HepG2 (cell line): ENCODE results near the gene SNRPD3. TPM values are rescaled to one million over a fixed set of nuclear protein-coding genes. Genes with fewer than 3 reads are reported as not detected.
A peak's percentile ranks its signal among the peaks of the same experiment; 100 is the strongest.

ENCODE experiments used
- AGO2 ChIP-seq: fragments of 200-400 bp; formaldehyde crosslinking; optimal IDR thresholded peaks from 2 replicates; pipeline ENCODE3; 2017; ENCODE audit warnings: mild to moderate bottlenecking, low read depth, low read length, moderate library complexity
- CREM ChIP-seq, 2 experiments: sonication (generic) in 1 of 2; formaldehyde crosslinking in 1 of 2; IDR thresholded peaks; 2 replicates each; pipeline versions ENCODE4 v1.4.0 to v1.6.1; 2016 to 2020; ENCODE audit warnings: antibody characterized with exemption in 1 of 2, mild to moderate bottlenecking in 1 of 2, missing genetic modification reagents in 1 of 2
- EZH2 ChIP-seq: conservative IDR thresholded peaks from 2 replicates; pipeline ENCODE4 v1.6.1; 2012; ENCODE audit warnings: mild to moderate bottlenecking, low read depth, low read length, moderate library complexity
- HHEX ChIP-seq: IDR thresholded peaks from 2 replicates; pipeline ENCODE4 v1.6.1; 2016; ENCODE audit warnings: control low read depth
- HMG20A ChIP-seq: IDR thresholded peaks from 2 replicates; pipeline ENCODE4 v1.6.1; 2016; ENCODE audit warnings: borderline replicate concordance
- MTA3 ChIP-seq: sonication (generic); formaldehyde crosslinking; IDR thresholded peaks from 2 replicates; pipeline ENCODE4 v1.4.0; 2020; ENCODE audit warnings: missing genetic modification reagents
- NR2F2 ChIP-seq: IDR thresholded peaks from 2 replicates; pipeline ENCODE4 v1.6.1; 2012; ENCODE audit warnings: low read depth, inconsistent platforms, borderline replicate concordance
- RERE ChIP-seq: IDR thresholded peaks from 2 replicates; pipeline ENCODE4 v1.6.1; 2016; ENCODE audit warnings: low read depth, missing genetic modification reagents, missing compliant biosample characterization
- SMYD3 ChIP-seq: sonication (generic); formaldehyde crosslinking; IDR thresholded peaks from 2 replicates; pipeline ENCODE4 v1.8.1; 2023; ENCODE audit warnings: mild to moderate bottlenecking, missing genetic modification reagents
- SNAPC2 ChIP-seq: sonication (generic); formaldehyde crosslinking; IDR thresholded peaks from 2 replicates; pipeline ENCODE4 v1.8.1; 2022; ENCODE audit warnings: mild to moderate bottlenecking, missing genetic modification reagents
- ZBTB40 ChIP-seq, 2 experiments: fragments of 450-650 bp in 1 of 2; sonication (generic) in 1 of 2; formaldehyde crosslinking in 1 of 2; IDR thresholded peaks; 2 replicates each; pipeline versions ENCODE4 v1.6.1 to v1.8.0; 2016 to 2022; ENCODE audit warnings: antibody characterized with exemption in 1 of 2, mild to moderate bottlenecking in 1 of 2, missing genetic modification reagents in 1 of 2
- ZNF350 ChIP-seq: sonication (generic); formaldehyde crosslinking; IDR thresholded peaks from 2 replicates; pipeline ENCODE4 v1.4.0; 2020; ENCODE audit warnings: mild to moderate bottlenecking, low read depth, missing genetic modification reagents, borderline replicate concordance
- ZNF501 ChIP-seq: sonication (generic); formaldehyde crosslinking; IDR thresholded peaks from 2 replicates; pipeline ENCODE4 v1.5.1; 2020; ENCODE audit warnings: mild to moderate bottlenecking, moderate library complexity, missing genetic modification reagents
- ZNF629 ChIP-seq: sonication (generic); formaldehyde crosslinking; conservative IDR thresholded peaks from 2 replicates; pipeline ENCODE4 v1.5.0; 2020; ENCODE audit warnings: missing genetic modification reagents
- polyA plus RNA-seq, 8 experiments: library from polyadenylated mRNA; depleted of rRNA in 3 of 8; stranded (reverse) in 7 of 8; unstranded in 1 of 8; fragments of >200 nt; fragmentation: Illumina TruSeq in 4 of 8; extraction: Trizol in 4 of 8; gene quantifications; 2 replicates each; pipeline versions ENCODE4 v1.2.1 to v1.2.3, GENCODE V29; 2011 to 2016; ENCODE audit warnings: low read depth in 4 of 8, missing spikeins in 1 of 8, mixed read lengths in 1 of 8; ENCODE audit not compliant: insufficient read depth in 1 of 8
- total RNA-seq, 5 experiments: library from RNA; depleted of rRNA; stranded (reverse); fragments of >200 nt; fragmentation: Illumina TruSeq; extraction: Trizol; gene quantifications; 2 replicates each; pipeline ENCODE4 v1.2.3, GENCODE V29; 2016; ENCODE audit warnings: low read depth in 1 of 5

Gene SNRPD3
- total and polyA plus RNA-seq, 2 of the 13 experiments (the other 11 are each of a cell fraction or from before 2014, with no cell fraction given): 110 to 209 TPM

GRCh38 chr22:24514241-24515026 is 41.4 kb upstream of the SNRPD3 start (continued):
- TF ChIP-seq AGO2 (no peak), RERE (peak; percentile 85), ZNF629 (CRISPR knock-in tag) (peak; percentile 54; the same call in 1 of the 2 replicates), ZBTB40 (IDR thresholded peaks at IDR 0.05) (no peak), ZBTB40 (CRISPR knock-in tag; IDR thresholded peaks at IDR 0.05) (peak; percentile 88), ZNF501 (CRISPR knock-in tag) (peak; percentile 95), ZNF350 (peak; percentile 97), MTA3 (CRISPR knock-in tag) (no peak), SMYD3 (peak; percentile 97; the same call in 1 of the 2 replicates), HMG20A (CRISPR knock-in tag) (peak; percentile 89), CREM (IDR thresholded peaks at IDR 0.05) (peak; percentile 64), CREM (CRISPR knock-in tag; IDR thresholded peaks at IDR 0.05) (no peak), NR2F2 (peak; percentile 59; the same call in 1 of the 2 replicates), EZH2 (no peak), SNAPC2 (peak; percentile 96; the same call in 1 of the 2 replicates), HHEX (CRISPR knock-in tag) (0 out of 2 replicates have a peak, but pooled peaks have one; percentile 11)
